ENCODE results near the gene RNF13.
"Not testable (repeated sequence)": the region's sequence is repeated elsewhere in the genome, so short reads cannot be mapped to it uniquely, and the experiment has no call there.

RNF13 gene

GRCh38 chr3:149801639-149802038 lies 11.4 kb upstream of the RNF13 start:
- DNase-seq, result no peak

GRCh38 chr3:149806171-149806778 lies 6.7 kb upstream of the RNF13 start:
- no peak for DNase-seq

GRCh38 chr3:149808209-149808829 lies 4.7 kb upstream of the RNF13 start:
- DNase-seq, result peak; percentile 84

- DNase-seq, result no peak
Observed at GRCh38 chr3:149809699-149810098, 3.3 kb upstream of the RNF13 start.

GRCh38 chr3:149810846-149811245 lies 2.2 kb upstream of the RNF13 start:
- no peak for DNase-seq

- no peak for DNase-seq
Observed at GRCh38 chr3:149812165-149812605, 830 bp upstream of the RNF13 start.

DNA sequence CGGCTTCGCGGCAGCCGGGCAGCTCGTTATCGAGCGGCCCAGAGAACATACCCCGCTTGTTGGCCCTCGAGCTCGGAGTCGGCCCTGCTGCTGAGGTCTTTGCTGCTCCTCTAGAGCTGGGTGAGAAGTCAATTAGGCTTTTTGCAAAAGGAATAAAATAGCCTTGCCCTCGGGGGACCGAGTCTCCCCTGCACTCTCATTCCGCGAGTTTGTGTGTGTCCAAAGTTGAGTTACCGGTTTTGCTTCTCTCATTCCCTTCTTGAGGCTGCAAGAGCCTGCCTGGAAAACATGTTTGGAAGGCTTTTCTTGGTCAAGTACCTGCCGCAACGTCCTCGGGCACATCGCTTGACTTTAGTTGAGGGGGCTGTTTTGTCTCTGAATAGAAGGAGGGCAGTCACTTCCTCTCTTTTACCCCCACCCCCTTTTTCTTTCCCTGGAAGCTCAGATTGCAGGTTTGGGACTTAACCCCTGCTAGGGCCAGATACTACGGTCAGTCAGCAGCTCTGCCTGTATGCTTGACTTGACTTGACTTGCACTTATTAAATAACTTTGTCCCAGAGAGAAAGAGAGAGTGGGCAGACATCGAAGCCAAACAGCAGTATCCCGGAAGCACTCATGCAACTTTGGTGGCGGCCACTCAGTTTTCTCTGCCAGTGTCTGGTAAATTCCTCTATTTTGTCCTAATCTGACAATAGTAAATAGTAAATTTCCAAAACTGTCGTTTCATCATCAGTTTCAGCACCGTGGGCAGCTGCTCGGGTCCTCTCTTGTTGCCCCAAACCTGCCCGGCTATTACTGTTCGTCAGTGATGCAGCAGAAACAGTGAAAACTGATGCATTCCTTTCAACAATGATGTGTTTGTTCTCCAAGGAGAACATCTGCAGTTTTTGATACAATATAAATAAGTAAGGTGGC lies 609 bp downstream of the RNF13 start:
- DNase-seq, result peak; percentile 68

DNA sequence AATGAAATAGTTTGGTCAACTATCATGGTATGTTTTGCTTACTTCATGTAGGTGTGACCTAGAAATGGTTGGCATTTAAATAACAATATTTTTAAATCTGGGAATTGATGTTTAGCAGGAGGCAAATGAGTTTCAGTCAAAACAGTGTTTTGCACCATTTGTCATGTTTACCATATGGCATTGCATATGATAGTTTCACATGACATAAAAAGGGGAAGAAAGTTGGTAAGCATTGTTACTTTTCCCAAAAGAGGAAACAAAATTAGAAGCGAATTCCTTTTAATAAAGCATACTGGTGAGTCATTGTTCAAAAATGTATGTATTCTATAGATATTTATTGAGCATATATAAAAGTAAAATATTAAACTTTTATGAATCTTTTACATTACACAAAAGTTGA lies 2.3 kb downstream of the RNF13 start:
- DNase-seq, result no peak

- no peak for DNase-seq
Observed at GRCh38 chr3:149815728-149816127, 2.7 kb downstream of the RNF13 start.

- DNase-seq, result no peak
Observed at GRCh38 chr3:149816311-149816710, 3.3 kb downstream of the RNF13 start.

DNA sequence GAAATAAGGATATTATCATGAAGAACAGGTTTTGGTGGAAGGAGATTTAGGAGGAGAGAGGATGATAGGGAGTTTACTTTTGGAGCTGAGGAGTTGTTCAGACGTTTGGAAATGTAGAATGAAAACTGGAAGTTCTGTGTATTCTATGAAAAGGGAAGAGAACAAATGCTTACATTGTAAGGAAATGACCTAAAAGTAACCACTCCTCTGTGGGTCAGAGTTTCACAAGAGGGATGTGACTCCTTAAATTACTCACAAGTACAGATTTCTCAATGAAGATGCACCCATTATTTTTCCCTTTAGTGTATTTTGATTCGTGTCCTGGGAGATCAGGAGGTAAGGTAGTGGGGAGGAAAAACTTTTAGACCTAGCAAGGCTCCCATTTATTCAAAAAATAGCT lies 4.0 kb downstream of the RNF13 start:
- DNase-seq, result no peak

- no peak for DNase-seq
Observed at GRCh38 chr3:149819432-149819831, 6.4 kb downstream of the RNF13 start.

- DNase-seq, result no peak
Observed at GRCh38 chr3:149820183-149820582, 7.2 kb downstream of the RNF13 start.

GRCh38 chr3:149826636-149827035 lies 13.6 kb downstream of the RNF13 start:
- no peak for DNase-seq

DNA sequence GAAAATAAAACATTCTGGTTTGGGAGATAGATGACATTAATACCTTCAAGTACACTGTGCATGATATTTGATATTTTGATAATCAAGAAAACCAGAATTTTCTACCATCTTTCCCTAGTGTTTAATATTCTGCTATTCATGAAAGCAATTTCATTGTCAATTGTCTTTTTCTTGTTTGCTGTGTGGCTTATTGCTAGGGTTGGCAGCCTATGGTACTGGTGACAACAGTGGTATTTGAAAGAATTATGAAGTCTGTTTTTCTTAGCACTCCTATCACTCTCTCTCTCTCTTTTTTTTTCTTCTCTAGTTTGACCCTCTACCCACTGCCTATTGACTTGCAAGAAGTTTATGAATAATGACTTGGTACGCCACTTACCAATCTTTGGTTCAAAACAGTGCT lies 15.4 kb downstream of the RNF13 start:
- DNase-seq, result no peak

GRCh38 chr3:149829631-149830030 lies 16.6 kb downstream of the RNF13 start:
- DNase-seq, result not testable (repeated sequence)

GRCh38 chr3:149830902-149831301 lies 17.9 kb downstream of the RNF13 start:
- no peak for DNase-seq

GRCh38 chr3:149831321-149831720 lies 18.3 kb downstream of the RNF13 start:
- no peak for DNase-seq

DNA sequence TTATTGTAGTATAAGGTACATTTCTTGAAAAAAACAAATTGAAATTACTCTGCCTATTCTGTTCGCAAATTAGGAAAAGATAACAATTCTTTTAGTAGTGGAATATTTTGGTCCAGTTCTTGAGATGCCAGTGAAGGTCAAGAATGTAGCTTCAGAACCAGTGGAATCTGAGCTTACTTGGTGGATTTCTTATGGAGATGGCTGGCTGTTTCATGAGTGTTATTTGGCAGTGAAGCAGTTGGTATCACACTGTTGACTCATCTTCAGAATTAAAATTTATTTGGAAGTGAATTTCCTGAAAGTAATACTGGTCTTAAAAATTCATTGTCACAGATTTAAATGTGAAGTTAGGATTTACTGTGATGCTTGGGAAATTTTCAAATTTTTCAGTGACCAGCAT lies 19.1 kb downstream of the RNF13 start:
- DNase-seq, result no peak

GRCh38 chr3:149833241-149833640 lies 20.2 kb downstream of the RNF13 start:
- DNase-seq, result no peak

DNA sequence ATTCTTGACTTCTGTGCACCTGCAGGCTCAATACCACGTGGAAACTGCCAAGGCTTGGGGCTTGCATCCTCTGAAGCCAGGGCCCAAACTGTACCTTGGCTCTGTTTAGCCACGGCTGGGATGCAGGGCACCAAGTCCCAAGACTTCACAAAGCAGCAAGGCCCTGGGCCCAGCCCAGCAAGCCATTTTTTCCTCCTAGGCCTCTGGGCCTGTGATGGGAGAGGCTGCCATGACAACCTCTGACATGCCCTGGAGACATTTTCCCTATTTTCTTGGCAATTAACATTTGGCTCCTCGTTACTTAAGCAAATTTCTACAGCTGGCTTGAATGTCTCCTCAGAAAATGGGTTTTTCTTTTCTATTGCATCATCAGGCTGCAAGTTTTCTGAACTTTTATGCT lies 25.5 kb downstream of the RNF13 start:
- DNase-seq, result not testable (repeated sequence)

- DNase-seq, result not testable (repeated sequence)
Observed at GRCh38 chr3:149839469-149839868, 26.5 kb downstream of the RNF13 start.

GRCh38 chr3:149839896-149840295 lies 26.9 kb downstream of the RNF13 start:
- no peak for DNase-seq

- no peak for DNase-seq
Observed at GRCh38 chr3:149843502-149843901, 30.5 kb downstream of the RNF13 start.
